ENCODE results near the gene TSR3.

TSR3 gene

DNA sequence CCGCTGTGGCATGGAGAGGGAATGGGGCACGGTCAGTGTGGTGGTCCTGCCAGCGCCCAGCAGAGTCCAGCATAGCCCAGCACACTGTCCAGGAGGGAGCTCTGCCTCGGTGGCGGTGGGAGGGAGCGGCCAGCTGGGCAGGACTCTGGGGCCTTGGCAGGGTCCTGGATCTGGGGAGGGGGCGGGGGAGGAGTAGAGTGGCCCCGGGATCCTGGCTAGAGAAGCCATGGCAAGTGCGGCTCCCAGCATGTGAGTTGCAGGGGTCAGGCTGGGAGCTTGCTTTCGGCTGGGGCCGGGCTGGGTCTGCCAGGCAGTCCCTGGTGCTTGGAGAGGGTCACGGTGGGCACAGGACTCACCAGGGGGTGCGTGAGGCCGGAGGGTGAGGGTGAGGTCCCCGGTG is 3.9 kb upstream of the TSR3 start:
- ChIA-PET CTCF (interaction anchor here (3.2 kb wide), 1 partner anchor 8 kb away, joined by 21 read pairs; no protein-coding TSS in a partner anchor), POLR2A (no interaction called here)
- no peak for DNase-seq (ENCODE audit: extremely low spot score)
- TF ChIP-seq, protein P1, sequence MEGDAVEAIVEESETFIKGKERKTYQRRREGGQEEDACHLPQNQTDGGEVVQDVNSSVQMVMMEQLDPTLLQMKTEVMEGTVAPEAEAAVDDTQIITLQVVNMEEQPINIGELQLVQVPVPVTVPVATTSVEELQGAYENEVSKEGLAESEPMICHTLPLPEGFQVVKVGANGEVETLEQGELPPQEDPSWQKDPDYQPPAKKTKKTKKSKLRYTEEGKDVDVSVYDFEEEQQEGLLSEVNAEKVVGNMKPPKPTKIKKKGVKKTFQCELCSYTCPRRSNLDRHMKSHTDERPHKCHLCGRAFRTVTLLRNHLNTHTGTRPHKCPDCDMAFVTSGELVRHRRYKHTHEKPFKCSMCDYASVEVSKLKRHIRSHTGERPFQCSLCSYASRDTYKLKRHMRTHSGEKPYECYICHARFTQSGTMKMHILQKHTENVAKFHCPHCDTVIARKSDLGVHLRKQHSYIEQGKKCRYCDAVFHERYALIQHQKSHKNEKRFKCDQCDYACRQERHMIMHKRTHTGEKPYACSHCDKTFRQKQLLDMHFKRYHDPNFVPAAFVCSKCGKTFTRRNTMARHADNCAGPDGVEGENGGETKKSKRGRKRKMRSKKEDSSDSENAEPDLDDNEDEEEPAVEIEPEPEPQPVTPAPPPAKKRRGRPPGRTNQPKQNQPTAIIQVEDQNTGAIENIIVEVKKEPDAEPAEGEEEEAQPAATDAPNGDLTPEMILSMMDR (IDR thresholded peaks at IDR 0.05; ENCODE audit: control extremely low read depth, extremely low read depth, low read depth, missing control alignments): no peak

DNA sequence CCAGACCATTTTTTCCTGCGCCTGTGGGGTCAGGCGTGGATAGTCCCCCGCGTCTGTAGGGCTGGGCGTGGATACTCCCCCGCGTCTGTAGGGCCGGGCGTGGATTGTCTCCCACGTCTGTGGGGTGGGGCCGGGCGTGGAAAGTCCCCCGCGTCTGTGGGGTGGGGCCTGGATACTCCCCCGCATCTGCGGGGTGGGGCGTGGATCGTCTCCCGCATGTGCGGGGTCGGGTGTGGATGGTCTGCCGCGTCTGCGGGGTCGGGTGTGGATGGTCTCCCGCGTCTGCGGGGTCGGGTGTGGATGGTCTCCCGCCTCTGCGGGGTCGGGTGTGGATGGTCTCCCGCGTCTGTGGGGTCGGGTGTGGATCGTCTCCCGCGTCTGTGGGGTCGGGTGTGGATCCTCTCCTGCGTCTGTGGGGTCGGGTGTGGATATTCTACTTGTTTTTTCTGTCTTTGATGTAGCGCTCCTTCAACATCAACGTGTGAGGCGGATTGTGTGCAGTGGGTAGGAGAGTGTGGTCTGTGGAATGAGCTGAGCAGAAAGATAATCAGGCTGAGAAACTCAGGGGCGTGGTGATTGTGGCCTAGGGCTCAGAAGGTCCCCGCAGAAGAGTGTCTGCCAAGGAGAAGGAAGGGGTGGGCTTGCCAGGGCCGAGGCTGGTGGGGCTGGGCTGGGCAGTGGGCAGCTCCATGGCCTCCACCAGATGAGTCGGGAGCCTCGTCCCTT is 3.3 kb upstream of the TSR3 start:
- TF ChIP-seq, protein P1 (IDR thresholded peaks at IDR 0.05; ENCODE audit: control extremely low read depth, extremely low read depth, low read depth, missing control alignments): no peak
- CTCF ChIA-PET: interaction anchor here (0.9 to 3.2 kb wide), 2 partner anchors 9 to 13 kb away, joined by 3 to 21 read pairs; no protein-coding TSS in a partner anchor
- POLR2A ChIA-PET: no interaction called here

DNA sequence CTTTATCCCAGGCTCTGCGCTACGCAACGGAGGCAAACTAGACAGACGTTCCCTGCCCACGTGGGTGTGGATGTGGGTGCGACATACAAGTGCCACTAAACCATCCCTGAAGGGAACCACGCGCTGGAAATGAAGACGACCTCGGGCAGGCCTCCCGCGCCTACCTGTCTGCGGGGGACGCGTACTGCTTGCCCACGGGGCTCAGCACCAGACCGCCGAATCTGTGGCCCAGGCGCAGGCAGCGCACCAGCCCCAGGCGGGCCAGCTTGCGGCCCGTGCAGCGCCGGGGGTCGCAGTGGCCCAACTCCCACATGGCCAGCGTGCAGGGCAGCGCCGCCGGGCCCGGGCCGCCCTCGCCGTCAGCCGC is 480 bp downstream of the TSR3 start:
- TF ChIP-seq, protein P1 (IDR thresholded peaks at IDR 0.05; ENCODE audit: control extremely low read depth, extremely low read depth, low read depth, missing control alignments): no peak
- POLR2A ChIA-PET: no interaction called here
- no peak for DNase-seq (ENCODE audit: extremely low spot score)
- CTCF ChIA-PET: interaction anchor here (1.1 to 1.5 kb wide), 3 partner anchors 9 to 355 kb away, joined by 3 to 6 read pairs (median 3); partner anchors contain the start of gene MAPK8IP3

More for the DNA sequence above, 3.3 kb upstream of the TSR3 start:
- no peak for DNase-seq (ENCODE audit: extremely low spot score)

DNA sequence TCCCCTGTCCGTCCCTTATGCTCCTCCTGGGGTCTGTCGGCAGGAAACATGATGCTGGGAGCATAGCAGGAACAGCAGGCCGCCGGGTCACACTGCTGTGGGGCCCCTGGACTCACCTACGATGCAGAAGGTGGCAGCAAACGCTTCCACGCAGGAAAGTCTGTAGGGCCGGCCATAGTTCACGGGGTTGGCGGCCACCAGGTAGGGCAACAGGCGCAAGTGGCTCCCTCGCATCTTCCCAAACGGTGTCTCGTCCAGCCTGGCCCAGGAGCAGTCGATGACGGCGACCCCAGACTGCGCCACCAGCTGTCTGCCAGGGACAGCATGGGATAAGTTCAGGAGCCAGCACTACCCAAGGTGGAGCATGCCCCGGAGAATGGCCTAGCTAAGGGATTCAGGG is 987 bp downstream of the TSR3 start:
- ChIA-PET POLR2A (no interaction called here), CTCF (interaction anchor here (1.1 to 1.5 kb wide), 3 partner anchors 9 to 356 kb away, joined by 3 to 6 read pairs (median 3); partner anchors contain the start of gene MAPK8IP3)
- DNase-seq (ENCODE audit: extremely low spot score): no peak
- TF ChIP-seq, protein P1 (IDR thresholded peaks at IDR 0.05; ENCODE audit: control extremely low read depth, extremely low read depth, low read depth, missing control alignments): no peak

DNA sequence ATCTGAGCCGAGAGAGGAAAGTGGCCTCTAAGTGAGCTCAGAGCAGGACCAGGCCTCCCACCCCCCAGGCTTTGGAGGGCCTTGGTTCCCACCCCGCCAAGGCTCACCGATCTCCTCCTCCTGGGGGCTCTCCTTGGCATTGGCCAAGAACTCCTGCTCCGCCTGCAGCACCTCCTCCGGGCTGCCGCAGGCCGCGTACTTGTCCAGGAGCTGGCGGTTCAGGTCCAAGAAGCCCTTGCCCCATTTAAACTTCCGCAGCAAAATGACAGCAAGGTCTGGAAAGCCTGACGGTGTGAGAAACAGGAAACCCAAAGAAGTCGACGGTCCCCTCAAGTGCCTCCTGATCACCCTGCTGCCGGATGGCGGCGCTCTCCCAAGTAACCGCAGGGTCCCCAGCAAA is 1.7 kb downstream of the TSR3 start:
- TF ChIP-seq, protein P1 (IDR thresholded peaks at IDR 0.05; ENCODE audit: control extremely low read depth, extremely low read depth, low read depth, missing control alignments): no peak
- ChIA-PET POLR2A (no interaction called here), CTCF (interaction anchor here (0.9 to 1.5 kb wide), 2 partner anchors 13 to 14 kb away, joined by 4 read pairs; no protein-coding TSS in a partner anchor)

DNA sequence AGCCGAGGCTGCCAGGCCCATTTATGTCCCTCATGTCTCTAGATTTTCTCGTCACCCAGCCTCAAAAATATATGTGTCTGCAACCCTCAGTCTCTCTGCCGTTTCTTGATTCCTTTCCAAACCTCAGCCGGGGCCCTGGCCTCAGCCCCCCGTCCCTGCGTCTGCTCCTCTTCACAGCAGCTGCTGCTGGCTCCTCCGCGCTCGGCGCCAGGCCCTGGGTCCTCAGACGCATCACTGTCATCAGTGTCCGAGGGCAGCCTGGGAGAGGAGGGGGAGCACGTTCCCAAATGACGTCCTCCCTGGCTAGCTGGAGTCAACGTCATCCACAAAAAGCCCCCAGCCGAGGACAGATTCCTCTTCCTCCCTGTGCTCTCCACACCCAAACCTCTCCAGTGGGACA is 2.3 kb downstream of the TSR3 start:
- CTCF ChIA-PET: interaction anchor here (0.9 to 1.5 kb wide), 4 partner anchors 12 to 15 kb away, joined by 4 to 5 read pairs (median 4); no protein-coding TSS in a partner anchor
- no peak for DNase-seq (ENCODE audit: extremely low spot score)
- TF ChIP-seq, protein P1 (IDR thresholded peaks at IDR 0.05; ENCODE audit: control extremely low read depth, extremely low read depth, low read depth, missing control alignments): no peak
- POLR2A ChIA-PET: no interaction called here

More for the DNA sequence above, 1.7 kb downstream of the TSR3 start:
- DNase-seq (ENCODE audit: extremely low spot score): no peak

All from GM10248 (cell line).